ENCODE measurements around the gene TRIM46.
A peak's percentile ranks its signal among the peaks of the same experiment; 100 is the strongest.

The TRIM46 gene

DNA sequence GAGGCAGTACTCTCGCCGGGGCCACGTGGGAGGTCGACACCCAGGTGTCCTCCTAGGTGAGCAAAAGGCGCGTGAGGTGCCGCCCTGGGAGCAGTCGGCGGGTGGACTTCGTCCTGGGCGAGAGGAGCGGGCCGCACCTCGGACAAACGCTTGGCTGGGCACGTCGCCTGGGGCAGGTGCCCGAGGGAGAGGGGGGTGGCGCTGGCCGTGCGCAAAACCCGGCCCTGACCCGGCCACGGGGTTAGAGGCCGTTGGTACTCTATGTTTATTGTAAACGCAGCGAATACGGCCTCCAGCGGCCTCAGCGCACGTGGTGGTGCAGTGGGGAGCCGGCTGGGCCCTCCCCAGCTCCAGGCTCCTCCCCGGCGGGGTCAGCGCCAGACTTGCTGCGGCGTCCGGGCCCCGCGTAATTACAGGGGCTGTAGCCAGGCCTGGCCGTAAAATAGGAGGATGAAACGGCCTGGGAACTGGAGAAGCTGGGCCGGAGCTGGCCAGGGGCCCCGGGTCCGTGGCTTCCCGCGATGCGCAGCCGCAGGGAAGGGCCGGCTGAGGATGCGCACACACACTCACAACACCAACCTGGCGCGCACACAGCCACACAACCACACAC is 47.6 kb upstream of the TRIM46 start:
- Histone ChIP-seq H3K4me3 (ENCODE audit: insufficient read depth, low read length, poor library complexity, severe bottlenecking) (no peak overlapping the region), H3K9ac (ENCODE audit: low read length) (no peak overlapping the region), H3K79me2 (ENCODE audit: insufficient read depth, low read length) (no peaks in the 10 kb centered on the region), H2AFZ (ENCODE audit: low read depth, low read length, severe bottlenecking) (no peak overlapping the region), H3K36me3 (ENCODE audit: low read length) (no peaks in the 10 kb centered on the region), H3K4me2 (ENCODE audit: low read depth, low read length, poor library complexity, severe bottlenecking) (no peak overlapping the region), H4K20me1 (ENCODE audit: low read depth, low read length) (no peaks in the 10 kb centered on the region), H3K9me2 (replicated peaks; ENCODE audit: insufficient read depth, low read length) (no peaks in the 10 kb centered on the region), H3K27ac (ENCODE audit: low read depth, low read length) (no peak overlapping the region), H3K27me3 (ENCODE audit: low read length) (no peaks in the 10 kb centered on the region), H3K9me3 (ENCODE audit: insufficient read depth, low read length) (no peaks in the 10 kb centered on the region), H3F3A (ENCODE audit: insufficient read depth) (no peaks in the 10 kb centered on the region)
- no peak for TF ChIP-seq EZH2phosphoT487 (conservative IDR thresholded peaks at IDR 0.05; ENCODE audit: low read length)
- TF ChIP-seq, protein P1, sequence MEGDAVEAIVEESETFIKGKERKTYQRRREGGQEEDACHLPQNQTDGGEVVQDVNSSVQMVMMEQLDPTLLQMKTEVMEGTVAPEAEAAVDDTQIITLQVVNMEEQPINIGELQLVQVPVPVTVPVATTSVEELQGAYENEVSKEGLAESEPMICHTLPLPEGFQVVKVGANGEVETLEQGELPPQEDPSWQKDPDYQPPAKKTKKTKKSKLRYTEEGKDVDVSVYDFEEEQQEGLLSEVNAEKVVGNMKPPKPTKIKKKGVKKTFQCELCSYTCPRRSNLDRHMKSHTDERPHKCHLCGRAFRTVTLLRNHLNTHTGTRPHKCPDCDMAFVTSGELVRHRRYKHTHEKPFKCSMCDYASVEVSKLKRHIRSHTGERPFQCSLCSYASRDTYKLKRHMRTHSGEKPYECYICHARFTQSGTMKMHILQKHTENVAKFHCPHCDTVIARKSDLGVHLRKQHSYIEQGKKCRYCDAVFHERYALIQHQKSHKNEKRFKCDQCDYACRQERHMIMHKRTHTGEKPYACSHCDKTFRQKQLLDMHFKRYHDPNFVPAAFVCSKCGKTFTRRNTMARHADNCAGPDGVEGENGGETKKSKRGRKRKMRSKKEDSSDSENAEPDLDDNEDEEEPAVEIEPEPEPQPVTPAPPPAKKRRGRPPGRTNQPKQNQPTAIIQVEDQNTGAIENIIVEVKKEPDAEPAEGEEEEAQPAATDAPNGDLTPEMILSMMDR (IDR thresholded peaks at IDR 0.05; ENCODE audit: insufficient read depth, low read length, poor library complexity, severe bottlenecking) = no peak

DNA sequence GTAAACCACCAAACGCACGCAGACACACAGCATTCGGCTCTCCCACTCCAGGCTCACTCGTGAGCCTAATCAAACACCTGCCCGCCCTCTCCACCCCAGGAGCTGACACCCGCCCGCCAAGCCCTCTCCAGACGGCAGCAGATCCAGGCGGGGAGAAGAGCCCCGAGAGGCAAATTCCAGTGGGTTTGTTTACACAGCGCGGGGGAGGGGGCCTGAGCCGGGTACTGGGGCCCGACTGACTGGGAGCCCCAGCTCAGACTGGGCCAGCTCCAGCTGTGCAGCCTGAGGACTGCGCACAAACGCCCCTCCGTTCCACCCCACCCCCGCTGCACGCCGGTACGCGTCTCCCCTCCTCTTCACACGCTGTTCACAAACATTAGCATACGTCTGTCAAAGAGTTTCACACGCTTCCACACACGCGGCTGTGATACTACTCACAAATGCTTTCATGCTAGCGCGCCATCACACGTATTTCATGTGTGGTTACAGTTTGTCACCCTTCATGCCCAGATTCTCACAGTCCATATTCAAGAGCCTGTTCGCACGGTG is 47.0 kb upstream of the TRIM46 start:
- H3K27me3 ChIP-seq (ENCODE audit: low read length) = no peaks in the 10 kb centered on the region
- TF ChIP-seq, protein P1 (IDR thresholded peaks at IDR 0.05; ENCODE audit: insufficient read depth, low read length, poor library complexity, severe bottlenecking) = no peak
- no peak for TF ChIP-seq EZH2phosphoT487 (conservative IDR thresholded peaks at IDR 0.05; ENCODE audit: low read length)
- H3K9ac ChIP-seq (ENCODE audit: low read length) = no peak overlapping the region
- no peaks in the 10 kb centered on the region for H3K9me3 ChIP-seq (ENCODE audit: insufficient read depth, low read length)
- H3K27ac ChIP-seq (ENCODE audit: low read depth, low read length) = no peak overlapping the region
- H3K9me2 ChIP-seq (replicated peaks; ENCODE audit: insufficient read depth, low read length) = no peaks in the 10 kb centered on the region
- H2AFZ ChIP-seq (ENCODE audit: low read depth, low read length, severe bottlenecking) = no peak overlapping the region
- H3K4me3 ChIP-seq (ENCODE audit: insufficient read depth, low read length, poor library complexity, severe bottlenecking) = no peak overlapping the region
- no peaks in the 10 kb centered on the region for H4K20me1 ChIP-seq (ENCODE audit: low read depth, low read length)
- no peaks in the 10 kb centered on the region for H3K36me3 ChIP-seq (ENCODE audit: low read length)
- H3K4me2 ChIP-seq (ENCODE audit: low read depth, low read length, poor library complexity, severe bottlenecking) = peak overlapping the region; percentile 42
- no peaks in the 10 kb centered on the region for H3K79me2 ChIP-seq (ENCODE audit: insufficient read depth, low read length)
- no peaks in the 10 kb centered on the region for H3F3A ChIP-seq (ENCODE audit: insufficient read depth)

GRCh38 chr1:155127105-155127966 is 46.3 kb upstream of the TRIM46 start, which contains the start of gene EFNA1:
Gene EFNA1, plus strand, starts transcription at chr1:155127876. Its CDS starts 102 bp downstream, at chr1:155127978.
- no peaks in the 10 kb centered on the region for H3K27me3 ChIP-seq (ENCODE audit: low read length)
- no peaks in the 10 kb centered on the region for H3K36me3 ChIP-seq (ENCODE audit: low read length)
- no peak within 1 kb of the TSS for H3K27ac ChIP-seq (ENCODE audit: low read depth, low read length)
- no peaks in the 10 kb centered on the region for H4K20me1 ChIP-seq (ENCODE audit: low read depth, low read length)
- peak within 1 kb of the TSS; percentile 27 for H3K4me3 ChIP-seq (ENCODE audit: insufficient read depth, low read length, poor library complexity, severe bottlenecking)
- H3K9me2 ChIP-seq (replicated peaks; ENCODE audit: insufficient read depth, low read length) = no peaks in the 10 kb centered on the region
- H3K9ac ChIP-seq (ENCODE audit: low read length) = no peak within 1 kb of the TSS; the same call in 1 of the 2 replicates
- H2AFZ ChIP-seq (ENCODE audit: low read depth, low read length, severe bottlenecking) = no peak within 1 kb of the TSS
- TF ChIP-seq, protein P1 (IDR thresholded peaks at IDR 0.05; ENCODE audit: insufficient read depth, low read length, poor library complexity, severe bottlenecking) = no peak
- no peak for TF ChIP-seq EZH2phosphoT487 (conservative IDR thresholded peaks at IDR 0.05; ENCODE audit: low read length)
- no peaks in the 10 kb centered on the region for H3K79me2 ChIP-seq (ENCODE audit: insufficient read depth, low read length)
- H3F3A ChIP-seq (ENCODE audit: insufficient read depth) = no peaks in the 10 kb centered on the region
- peak within 1 kb of the TSS; percentile 42 for H3K4me2 ChIP-seq (ENCODE audit: low read depth, low read length, poor library complexity, severe bottlenecking)
- H3K9me3 ChIP-seq (ENCODE audit: insufficient read depth, low read length) = no peaks in the 10 kb centered on the region
